Stimulated activated CD4-positive, alpha-beta T cell treated with anti-CD3 and anti-CD28 coated beads, TNF-alpha, amount 100 ng/mL, for 4 hours (primary cell): Measurements from ENCODE around the gene CRYGN.

Experiments used
- DNase-seq, 3 experiments: peaks; one replicate each; pipeline ENCODE4 v3.0.0-alpha.2; 2020; ENCODE audit warnings: low read depth in 3 of 3

CRYGN gene

DNA sequence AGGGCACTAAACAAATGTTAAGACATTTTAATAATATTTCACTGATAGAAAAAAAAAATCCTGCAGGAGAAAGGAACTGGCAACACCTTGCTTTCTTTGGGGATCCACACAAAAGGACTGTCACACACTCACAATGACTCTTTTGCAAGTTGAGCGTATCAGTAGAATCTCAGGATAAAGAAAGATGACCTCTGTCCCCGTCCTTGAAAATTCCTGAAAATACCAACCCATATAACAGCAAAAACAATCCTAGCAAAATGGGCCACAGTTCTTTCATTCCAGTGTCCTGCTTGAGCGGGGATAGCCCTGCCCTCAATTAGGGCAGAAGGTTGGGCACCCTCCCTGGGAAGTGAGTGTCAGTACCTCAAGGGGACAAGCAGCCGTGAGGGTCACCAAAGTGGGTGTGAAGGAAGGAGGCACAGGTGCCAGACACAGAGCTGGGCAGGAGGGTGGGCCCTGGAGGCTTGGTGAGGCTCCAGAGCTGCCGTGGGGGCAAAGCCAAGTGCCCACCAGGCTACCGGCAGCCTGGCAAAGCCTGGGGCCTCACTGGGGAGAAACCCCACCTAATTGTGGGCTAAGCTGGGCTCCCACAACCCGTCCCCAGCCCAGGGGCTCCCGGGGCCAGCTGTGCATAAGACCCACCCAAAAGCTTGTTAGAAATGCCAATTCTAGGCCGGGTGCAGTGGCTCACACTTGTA lies 32.9 kb downstream of the CRYGN start:
- no peak for DNase-seq

DNA sequence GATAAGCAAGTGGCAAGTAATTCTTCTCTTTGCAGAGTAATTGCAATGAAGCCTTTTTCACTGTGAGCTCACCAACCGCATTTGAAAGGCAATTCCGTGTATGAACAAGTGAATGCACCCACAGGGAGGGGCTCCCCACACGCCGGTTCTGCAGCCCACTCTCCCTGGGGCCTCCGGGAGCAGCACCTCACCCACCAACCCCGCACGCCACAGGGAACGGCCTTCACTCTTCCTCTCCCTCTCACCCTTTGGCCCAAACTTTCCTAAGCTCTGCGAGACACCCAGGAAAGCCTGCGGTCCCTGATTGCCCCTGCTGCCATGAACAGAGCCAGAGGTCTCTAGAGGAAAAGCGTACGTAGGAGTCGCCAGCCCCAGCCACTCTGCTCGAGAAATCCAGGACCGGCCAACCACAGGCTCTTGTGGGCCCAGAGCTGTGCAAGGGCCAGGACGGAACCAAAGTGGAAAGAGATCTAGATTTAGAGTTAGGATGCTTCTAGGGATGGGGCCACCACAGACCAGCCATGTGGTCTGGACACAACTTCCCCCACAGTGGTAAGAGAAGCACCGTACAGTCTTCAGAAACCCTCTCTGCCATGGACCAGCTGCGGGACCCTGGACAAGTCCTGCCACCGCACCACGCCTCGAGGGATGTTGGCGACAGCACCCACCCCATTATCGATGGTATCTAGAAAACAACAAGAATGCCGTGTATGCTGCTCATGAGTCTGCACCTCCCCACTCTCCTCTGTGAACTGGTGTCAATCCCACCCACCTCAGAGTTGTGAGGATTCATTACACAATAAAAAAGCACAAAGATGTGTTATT lies 33.7 kb downstream of the CRYGN start:
- DNase-seq, result no peak

DNA sequence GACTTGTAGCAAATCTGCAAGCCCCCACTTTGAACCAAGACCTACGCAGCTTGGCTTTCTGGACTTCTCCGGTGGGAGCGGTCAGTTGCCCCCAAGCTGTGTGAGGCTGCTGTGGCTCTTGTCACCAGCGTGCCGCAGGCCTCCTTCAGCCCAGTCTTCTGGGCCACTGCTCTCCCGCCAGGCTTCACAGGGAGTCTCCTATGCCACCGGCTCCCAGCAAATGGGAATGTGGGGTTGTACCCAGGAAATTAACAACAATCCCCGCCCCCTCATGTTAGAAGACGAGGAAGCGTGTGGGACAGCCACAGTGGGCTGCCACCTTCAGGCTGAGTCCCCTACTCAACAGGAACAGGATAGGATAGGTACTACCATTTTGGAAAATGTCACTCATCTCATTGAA lies 34.4 kb downstream of the CRYGN start:
- no peak for DNase-seq

DNA sequence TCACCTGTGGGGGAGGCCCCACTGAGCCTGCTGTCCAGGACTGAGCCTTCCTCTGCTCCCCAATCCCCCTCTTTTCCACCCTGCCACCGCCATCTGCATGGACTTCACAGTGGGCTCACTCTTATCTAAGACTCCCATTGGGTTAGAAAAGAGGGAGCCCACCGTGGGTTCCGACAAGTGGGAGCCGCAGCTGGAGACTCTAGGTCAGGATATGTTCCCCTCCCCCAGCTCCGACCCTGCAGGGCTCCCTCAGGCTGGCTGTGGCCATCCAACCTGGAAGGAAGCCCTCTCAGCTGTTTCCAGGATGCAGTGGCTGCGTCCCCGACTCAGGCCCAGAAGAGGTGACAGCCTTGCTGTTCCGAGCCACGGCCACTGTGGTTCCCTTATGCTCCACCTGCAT lies 34.9 kb downstream of the CRYGN start:
- no peak for DNase-seq

DNA sequence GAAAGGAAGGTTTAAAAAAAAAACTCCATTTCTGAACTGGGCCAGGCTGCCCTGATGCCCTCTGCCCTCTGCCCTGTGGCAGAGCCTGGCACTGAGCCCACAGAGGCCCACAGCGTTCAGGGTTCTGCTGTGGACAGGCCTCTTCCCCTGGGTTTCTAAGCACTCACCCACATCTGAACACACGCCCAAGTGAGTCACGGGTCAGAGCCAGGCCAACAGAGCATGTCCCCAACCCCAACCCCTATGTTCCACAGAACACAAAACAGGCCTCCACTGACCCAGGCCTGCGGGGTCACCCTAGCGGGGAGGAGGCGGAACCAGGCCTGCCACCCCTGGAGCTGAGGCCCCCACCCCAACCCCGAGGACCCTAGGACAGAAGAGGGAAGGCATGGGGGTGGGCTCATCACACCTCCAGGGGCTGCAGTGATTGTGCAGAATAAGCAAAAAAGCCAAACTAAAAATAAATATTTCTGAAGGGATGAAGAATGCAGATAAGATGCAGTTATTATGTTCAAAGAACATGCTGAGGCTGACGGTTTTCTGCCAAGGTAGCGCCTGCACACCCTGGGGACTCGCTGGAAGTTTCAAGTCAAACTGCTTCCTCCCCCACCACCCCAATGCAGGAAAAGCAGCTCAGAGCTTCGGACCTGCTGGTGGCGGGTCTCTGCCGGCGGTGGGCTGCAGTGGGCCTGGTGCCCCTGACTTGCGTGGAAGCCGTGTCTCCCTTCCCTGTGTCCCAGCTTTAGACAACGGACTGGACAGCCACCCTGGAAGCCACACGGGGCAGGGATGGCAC lies 35.5 kb downstream of the CRYGN start:
- DNase-seq, result no peak

DNA sequence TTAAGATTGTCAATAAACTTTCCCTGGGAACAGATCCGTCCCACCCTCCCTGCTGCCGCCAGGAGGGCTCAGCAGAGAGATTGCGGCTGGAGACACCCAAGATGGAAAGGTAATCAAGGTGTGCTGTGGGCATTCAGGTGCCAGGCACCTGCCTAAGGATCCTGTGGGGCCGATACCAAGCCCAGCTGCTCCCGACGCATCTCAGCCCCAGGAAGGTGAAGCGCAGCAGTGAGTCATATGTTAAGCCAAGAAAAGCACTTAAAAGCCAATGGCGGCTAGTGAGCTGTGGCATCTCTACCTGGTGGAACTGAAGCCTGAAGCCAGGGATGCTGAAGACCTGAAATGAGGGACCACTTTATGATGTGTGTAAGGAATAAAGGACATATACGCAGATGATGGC lies 36.2 kb downstream of the CRYGN start:
- DNase-seq, result no peak

DNA sequence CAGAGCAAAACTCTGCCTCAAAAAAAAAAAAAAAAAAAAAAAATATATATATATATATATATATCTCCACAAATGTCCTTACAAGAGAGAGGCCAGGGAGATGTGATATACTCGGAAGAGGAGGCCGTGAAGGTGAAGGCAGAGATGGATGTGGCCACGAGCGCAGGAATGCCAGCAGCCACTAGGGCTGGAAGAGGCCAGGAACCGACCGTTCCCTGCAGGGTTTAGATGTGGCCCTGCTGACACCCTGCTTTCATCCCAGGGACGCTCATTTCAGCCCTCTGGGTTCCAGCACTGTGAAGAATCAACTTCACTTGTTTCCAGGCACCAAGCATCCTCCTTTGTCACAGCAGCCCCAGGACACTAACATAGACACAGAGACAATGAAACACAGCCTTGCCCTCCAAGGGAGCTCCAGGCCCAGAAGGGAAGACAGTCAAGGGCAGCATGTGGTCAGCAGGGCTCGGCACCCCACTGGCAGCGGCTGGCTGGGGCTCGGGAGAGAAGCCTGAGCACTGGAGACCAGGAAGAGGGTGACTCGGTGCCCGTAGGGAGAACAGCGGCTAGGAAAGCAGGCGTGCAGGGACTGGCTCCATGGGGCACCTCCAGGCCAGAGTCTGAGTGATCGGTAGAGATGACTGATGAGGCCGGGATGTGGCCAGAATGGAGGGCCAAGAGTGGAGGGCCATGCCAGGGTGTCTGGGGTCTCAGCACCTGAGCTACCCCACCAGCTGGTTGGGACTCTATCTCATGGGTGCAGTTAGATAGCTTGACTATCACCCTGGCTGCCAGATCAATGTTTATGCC lies 37.7 kb downstream of the CRYGN start:
- no peak for DNase-seq

DNA sequence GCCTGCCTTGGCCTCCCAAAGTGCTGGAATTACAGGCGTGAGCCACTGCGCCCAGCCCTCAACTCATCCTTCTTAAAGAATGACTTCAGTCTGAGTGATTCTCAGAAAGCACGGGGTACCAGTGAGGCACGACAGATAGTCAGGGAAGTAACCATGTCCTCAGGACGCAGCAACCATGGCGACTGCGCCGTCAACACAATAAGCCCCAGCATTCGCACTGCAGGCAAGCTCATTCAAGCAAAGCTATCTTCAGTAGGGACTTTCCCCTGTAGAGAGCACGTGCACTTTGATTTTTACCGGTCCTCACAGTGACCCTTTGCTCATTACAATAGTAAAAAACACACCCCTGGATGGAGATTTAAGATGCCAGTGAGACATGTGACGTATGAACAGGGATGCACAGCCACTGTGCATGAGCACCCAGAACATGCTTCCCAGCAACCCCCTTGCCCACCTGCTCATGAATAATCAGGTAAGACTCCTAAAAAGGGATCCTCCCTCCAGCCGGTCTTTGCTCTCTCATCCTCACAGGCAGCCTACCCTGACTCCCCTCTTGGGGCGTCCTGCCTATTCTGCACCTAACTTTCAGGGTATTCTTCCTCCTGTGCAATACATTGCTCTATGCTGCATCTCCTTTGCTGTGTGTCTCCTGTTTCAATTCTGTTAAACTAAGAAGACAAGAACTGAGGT lies 39.2 kb downstream of the CRYGN start:
- DNase-seq, result no peak

DNA sequence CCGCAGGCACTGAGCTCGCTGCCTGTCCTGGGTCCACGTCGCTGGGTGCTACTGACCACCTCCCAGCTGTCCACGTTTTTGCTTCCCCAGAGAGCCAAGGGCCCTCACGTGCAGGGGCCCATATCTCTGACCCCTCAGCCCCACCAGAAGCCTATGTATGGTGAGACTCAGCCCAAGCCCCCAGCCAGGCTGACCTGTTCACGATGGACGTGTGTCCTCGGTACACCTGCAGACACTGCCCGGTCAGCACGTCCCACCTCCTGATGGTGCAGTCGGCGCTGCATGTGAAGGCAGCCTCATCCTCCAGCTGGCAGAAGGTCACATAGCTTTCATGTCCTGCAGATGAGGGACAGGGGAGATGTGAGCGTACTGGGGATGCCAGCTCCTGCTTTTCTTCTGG lies 40.0 kb downstream of the CRYGN start:
- no peak for DNase-seq

DNA sequence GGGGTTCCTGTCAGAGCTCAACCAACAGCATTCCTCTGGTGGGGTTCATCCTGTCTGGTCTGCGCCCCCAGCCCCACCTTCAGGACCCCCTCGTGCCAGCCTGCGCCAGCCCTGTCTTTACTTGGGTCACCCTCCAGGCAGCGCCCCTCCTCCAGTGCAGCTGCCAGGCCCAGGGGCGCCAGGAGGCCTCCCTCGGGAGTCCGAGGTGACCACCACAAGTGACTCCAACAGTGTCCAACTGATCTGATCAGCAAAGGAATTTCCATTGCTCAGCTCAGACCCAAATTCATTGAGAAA lies 40.7 kb downstream of the CRYGN start:
- no peak for DNase-seq

DNA sequence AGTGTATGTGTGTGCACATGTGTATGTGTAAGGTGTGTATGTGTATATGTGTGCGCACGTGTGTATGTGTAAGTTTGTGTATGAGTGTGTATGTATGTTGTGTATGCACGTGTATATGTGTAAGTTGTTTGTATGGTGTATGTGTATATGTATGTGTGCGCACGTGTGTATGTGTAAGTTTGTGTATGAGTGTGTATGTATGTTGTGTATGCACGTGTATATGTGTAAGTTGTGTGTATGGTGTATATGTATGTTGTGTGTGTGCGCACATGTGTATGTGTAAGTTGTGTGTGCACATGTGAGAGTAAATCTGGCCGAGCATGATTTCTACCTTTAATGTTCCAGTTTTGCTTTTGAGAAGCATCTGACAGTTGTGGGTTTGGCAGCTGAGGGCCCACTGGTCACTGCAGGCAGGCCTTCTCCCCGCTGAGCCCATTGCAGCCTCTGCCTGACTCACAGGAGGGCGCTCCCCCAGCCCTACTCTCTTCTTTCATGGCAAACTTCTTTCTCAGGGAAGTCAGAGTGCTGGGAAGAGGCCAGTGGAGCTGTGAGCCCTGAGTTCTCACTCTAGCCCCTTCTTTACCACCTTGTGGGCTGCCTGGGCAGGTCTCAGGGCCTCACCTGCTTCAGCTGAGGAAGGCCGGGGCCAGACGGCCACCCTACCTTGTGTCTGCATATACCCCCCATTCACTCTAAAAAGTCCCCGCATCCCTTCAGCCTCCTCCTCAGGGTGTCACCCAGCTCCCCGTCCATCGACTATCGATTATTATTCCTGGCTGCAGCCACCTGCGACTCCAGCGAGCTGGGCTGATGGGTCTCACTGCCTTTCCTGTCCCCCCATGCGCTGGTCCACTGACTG lies 41.3 kb downstream of the CRYGN start:
- DNase-seq, result no peak

DNA sequence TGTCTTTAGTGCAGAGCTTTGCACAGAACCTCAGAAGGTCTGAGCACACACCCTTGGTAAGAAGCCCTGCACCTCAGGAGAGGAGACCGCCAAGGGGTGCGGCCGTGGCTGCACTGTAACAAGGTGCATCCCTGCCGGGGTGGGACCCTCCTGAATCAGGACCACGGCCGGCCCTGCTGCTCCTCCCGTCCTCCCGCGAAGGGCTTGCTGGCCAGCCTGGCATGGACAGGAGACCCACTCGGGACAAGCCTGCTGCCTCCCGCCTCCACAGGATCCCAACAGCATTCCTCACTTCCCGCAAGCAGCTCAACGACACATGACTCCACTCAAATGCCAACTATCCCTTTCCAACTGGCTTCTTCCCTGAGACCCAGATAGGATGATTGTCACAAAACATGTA lies 42.9 kb downstream of the CRYGN start:
- no peak for DNase-seq

DNA sequence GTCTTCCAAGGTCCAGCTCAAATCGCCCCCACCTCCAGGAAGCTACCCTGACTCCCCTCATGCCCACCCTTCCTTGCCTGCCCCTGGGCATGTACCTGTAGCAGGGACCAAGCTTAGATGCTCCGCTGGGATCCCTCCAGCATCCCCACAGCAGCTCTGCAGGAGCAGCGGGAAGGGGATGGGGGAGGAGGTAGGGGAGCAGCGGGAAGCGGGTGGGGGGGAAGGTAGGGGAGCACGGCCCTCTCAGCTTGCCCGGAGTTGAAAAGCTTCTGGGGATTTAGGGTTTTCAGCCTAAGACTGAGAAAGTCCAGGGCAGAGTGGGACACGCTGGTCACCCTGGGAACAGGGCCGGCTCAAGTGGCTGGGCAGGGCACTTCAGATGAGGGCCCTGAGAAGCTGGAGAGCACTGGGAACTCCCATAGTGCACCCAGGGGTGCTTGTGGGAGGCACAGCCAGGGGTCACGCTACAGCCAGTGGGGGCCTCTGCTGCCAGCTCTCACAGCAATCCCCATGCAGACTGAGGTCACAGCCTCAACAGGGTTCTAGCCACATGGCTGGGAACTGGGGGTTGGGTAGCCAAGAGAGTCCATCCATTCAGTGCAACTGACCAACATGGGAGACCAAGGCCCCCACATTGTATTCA lies 43.5 kb downstream of the CRYGN start:
- no peak for DNase-seq

DNA sequence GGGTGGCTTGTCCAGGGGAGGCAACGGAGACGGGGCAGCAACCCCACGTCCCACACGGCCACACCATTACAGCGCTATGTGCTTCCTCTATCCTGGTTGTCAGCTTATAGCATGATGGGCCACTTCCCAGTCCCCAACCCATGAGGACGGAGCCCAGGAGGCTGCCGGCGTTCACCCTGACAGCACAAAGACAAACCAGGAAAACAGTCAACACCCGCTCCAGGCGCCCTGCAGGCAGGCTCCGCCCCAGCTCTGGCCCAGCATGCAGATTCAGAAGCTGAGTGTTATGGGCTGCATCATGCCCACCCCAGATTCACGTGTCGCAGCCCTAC lies 44.9 kb downstream of the CRYGN start:
- no peak for DNase-seq

DNA sequence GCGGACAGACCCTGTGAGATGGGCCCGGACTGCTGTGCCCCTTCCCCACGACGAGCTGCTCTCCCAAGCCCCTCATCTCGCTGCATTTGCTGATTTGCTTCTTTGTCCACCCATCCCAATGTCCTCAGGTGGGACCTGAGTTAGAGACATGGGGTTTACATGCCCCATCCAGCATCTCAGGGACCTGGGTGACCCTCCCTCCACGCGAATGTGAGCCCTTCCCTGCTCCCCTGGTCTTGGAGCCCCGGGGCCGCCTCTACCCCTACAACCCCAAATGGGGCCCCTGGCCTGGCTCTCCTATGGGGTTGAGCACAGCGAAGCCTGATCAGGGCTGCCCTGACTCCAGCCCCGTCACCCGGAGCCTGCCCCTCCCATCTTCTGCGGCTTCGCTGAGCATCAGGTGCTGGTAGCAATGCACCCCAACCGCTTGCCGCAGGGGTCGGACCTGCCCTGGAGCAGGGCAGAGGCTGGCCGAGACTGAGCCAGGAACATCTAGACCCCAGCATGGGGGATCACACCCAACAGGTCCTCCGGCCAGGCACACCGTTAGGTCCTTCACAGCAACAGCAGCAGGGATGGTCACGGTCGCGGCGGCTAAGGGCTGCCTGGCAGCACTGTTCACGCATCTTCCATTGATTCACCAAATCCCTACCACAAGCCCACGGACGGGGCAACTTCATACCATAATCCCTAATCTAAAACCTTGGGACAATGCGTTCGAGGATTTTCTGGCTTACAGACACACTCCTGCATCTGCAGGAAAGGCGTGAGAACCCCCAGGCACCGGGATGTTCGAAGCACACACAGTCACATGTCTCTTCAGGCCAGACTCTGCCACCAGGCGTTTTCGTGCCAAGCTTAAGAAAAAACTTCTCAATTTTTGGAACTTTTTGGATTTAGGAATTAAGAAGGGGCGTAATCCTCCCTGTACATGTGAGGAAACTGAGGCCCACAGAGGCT lies 45.6 kb downstream of the CRYGN start:
- no peak for DNase-seq

DNA sequence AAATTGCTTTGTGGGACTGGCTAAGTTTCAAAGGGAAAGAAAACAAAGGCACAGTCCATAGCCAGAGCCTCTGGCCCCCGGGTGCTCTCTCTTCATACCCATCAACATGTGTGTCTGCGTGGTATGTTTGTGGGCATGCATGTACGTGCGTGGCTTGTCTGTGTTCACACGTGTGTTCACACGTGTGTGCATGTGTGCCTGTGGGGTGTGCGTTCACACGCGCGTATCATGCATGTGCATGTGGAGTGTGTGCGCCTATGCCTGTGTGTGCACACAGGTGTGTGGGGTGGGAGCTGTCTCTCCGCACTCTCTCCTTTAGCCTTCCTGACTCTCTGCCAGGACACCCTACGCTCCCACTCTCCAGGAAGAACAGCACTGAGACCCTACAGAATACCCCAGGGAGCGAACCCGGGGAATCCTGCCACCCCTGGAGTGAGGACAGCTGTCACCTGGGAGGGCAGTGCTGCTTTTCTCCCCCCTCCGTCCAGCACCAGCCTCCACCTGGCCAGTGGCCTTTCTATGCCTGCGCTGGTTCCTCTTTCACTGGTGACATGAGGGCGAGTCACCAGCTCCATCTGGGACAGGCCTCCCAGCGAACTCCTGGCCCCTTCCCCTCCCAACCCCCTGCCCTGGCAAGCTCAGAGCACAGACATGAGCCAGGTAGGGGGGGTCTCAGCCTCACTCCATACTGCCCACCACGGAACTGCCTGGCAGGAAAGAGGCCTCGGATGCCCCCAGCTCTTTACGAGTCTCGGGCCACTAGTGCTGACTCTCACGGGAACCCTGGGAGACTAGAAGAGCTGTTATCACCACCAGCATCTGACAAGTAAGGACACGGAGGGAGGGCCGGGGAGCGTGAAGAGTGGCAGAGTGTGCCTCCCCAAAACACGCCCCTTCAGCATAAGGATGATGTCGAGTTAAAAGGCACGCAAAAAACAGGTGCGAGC lies 46.6 kb downstream of the CRYGN start:
- DNase-seq, result no peak

DNA sequence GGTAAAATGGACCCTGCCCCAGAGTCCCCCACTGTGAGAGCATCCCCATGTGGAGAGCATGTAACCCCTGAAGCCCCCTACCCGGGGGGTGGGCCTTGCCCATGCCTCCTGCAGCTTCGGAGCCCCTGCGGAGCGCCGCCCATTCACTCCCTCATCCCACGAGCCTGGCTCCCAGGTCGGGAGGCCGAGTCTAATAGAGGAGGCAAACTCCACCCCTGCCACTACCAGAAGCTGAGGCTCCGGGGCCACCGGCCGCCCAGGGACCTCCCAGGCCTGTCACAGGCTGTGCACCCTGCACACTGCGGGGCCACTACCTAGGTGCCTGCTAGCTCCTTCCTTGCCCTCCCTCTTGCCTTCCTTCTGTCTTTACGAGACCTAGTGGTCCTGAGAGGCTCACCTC lies 47.5 kb downstream of the CRYGN start:
- no peak for DNase-seq

DNA sequence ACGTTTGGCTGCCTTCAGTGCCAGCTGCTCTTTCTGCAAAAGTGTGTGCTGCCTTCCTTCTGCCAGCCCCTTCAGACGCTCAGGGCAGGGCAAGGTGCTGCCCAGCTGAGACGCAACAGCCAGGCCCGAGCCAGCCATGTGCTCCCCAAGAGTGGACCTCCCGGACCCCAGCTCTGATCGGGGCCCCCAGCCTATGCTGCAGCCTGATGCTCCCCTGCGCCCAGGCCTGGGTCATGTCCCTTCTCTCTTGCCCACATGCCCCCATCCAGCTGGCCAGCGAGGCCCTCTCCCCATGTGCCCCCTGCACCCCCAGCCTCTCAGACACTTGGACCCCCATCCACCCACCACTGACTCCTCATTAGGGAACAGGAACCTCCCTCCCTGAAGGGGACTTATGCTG lies 47.9 kb downstream of the CRYGN start:
- no peak for DNase-seq
